KBM-7 (cell line): ENCODE data around the gene PLA2G12B.
"Not testable (repeated sequence)": the region's sequence is repeated elsewhere in the genome, so short reads cannot be mapped to it uniquely, and the experiment has no call there.

ENCODE experiments used
- DNase-seq: peaks from one replicate; pipeline ENCODE4 v3.0.0-alpha.2; 2015
- in situ Hi-C: fragments of 300-500 bp; cut with MboI; formaldehyde crosslinking; loops from 2 replicates; pipeline ENCODE4 v1.14.3; 2020; ENCODE audit warnings: low sequenced_read_pairs, low pct_unique_long_range_greater_than_20kb, mixed read lengths

Gene PLA2G12B, protein sequence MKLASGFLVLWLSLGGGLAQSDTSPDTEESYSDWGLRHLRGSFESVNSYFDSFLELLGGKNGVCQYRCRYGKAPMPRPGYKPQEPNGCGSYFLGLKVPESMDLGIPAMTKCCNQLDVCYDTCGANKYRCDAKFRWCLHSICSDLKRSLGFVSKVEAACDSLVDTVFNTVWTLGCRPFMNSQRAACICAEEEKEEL

DNA sequence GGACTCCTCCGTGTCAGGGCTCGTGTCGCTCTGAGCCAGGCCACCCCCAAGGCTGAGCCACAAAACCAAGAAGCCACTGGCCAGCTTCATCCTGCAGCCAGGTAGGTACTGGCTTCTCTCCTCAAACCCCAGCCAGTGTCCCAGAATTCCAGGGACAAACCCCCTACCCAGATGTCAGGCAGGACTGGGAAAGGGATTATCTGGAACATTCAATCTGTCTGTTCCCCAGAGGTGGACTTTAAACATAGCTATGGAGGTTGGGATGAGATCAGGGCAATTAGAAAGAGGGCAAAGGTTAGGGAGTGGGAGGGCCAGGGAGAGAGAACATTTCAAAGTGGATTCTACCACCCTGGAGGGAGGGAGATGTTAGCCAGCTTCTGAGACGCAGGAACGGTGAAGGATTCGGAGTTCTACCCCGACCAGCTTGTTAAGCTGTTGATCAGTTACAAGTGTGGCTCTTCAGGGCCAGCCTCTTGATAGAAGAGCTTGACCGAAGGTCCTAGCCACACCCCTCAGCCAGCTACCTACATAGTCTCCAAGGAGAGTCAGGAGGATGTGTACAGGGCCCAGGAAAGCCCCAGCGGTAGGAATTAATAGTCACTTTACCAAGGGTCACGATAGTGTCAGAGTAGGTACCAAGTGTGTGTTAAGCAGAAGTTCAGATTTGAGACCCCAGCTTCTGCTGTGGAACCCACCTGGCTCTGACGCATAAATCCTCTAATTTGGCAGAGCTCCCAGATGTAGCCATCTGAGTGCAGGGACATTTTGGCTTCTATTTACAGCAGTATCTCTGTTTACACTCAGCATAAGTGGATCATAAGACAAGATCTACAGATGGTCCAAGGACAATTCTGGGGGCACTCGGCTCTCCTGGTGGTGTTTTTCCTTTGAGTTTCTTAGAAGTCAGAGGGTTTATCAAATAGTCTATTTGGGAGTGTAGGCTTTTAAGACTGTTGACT is at the start of gene PLA2G12B:
TSS of gene PLA2G12B (minus strand) at position 211 of the 959 bp plus-strand sequence. CDS start at position 90, 121 bp downstream.
- no peak for DNase-seq
- in situ Hi-C loops, result no loop called here

DNA sequence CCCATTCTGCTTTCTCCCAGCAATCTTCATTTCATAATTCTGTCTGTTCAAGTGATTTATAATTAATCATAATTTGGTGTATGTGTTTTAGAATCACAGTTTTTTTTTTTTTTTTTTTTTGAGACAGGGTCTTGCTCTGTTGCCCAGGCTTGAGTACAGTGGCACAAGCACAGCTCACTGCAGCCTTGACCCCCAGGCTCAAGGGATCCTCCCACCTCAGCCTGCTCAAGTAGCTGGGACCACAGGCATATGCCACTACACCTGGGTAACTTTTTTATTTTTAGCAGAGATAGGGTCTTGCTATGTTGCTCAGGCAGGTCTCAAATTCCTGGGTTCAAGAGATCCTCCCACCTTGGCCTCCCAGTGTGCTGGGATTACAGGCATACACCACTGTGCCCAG is 49.2 kb upstream of the PLA2G12B start:
- DNase-seq, result no peak
- in situ Hi-C loops, result no loop called here

DNA sequence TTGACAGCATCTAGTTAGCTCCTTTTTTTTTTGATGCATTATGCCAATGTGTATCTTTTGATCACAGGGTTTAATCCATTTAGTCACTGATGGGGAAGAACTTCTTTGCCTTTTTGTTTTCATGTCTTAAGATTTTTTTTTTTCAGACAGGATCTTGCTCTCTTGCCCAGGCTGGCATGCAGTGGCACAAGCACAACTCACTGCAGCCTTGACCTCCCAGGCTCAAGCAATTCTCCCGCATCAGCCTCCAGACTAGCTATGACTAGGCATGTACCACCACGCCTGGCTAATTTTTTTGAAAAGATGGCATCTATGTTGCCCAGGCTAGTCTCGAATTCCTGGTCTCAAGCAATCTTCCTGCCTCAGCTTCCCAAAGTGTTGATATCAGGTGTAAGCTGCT is 46.4 kb upstream of the PLA2G12B start:
- DNase-seq, result no peak
- in situ Hi-C loops, result no loop called here

DNA sequence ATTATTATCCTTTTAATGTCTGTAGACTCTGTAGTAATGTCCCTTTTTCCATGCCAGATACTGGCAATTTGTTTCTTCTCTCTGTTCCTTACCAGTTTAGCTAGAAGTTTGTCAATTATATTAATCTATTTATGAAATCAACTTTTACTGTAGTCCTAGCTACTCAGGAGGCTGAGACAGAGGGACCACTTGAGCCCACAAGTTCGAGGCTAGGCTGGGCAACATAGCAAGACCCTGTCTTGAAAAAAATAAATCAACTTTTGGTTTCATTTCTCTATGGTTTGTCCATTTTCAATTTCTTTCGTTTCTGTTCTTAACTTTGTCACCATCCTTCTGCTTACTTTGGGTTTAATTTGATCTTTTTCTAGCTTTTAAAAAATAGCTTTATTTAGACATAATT is 42.5 kb upstream of the PLA2G12B start:
- in situ Hi-C loops, result no loop called here
- DNase-seq, result no peak

DNA sequence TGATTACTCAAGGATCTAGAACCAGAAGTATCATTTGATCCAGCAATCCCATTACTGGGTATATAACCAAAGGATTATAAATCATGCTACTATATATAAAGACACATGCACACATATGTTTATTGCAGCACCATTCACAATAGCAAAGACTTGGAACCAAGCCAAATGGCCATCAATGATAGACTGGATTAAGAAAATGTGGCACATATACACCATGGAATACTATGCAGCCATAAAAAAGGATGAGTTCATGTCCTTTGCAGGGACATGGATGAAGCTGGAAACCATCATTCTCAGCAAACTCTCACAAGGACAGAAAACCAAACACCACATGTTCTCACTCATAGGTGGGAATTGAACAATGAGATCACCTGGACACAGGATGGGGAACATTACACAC is 40.9 kb upstream of the PLA2G12B start:
- DNase-seq, in situ Hi-C loops: not testable (repeated sequence)

DNA sequence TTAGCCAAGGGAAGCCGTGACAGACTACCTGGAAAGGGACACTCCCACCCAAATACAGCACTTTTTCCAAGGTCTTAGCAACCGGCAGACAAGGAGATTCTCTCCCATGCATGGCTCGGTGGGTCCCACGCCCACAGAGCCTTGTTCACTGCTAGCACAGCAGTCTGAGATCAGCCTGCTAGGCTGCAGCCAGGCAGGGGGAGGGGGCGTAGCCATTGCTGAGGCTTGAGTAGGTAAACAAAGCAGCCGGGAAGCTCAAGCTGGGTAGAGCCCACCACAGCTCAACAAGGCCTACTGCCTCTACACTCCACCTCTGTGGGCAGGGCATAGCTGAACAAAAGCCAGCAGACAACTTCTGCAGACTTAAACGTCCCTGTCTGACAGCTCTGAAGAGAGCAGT is 35.2 kb upstream of the PLA2G12B start:
- DNase-seq, in situ Hi-C loops: not testable (repeated sequence)

DNA sequence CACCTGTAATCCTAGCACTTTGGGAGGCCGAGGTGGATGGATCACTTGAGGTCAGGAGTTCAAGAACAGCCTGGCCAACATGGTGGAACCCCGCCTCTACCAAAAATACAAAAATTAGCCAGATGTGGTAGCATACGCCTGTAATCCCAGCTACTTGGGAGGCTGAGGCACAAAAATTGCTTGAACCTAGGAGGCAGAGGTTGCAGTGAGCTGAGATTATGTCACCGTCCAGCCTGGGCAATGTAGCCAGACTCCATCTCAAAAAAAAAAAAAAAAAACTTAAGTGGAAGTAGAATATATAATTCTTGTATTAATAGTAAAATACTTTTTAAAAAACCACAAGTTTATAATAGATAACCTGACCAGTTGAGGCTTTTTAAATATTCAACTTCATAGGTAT is 30.0 kb upstream of the PLA2G12B start:
- in situ Hi-C loops, DNase-seq: not testable (repeated sequence)

DNA sequence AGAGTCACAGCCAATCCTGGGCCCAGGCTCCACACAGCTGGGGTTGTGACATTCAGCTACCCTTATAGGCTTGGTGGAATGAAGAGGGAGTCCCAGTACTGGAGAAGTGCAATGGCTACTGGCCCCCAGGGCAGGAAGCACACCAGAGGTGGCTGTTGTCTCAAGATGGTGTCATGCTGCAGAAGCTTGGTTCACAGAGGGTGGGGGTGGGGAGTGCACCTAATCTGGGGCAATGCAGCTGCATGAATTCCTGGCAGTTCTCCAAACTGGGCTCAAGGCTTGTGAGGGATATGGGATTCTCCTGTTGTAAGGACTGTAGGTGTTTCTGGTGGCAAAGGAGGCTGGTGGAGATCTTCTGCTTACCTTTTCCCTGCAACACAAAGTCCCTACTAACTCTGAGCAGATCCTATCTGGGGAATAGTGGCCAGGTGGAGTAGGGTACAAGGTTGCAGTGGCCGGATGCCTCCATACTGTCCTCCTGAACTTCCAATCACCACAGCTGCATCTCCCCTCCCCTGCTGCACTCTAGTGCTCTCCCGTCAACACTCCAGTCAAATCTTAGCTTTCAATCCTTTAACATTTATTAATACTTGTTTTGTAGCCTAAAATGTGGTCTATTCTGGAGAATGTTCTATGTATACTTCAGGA is 27.4 kb upstream of the PLA2G12B start:
- in situ Hi-C loops, result no loop called here
- no peak for DNase-seq

DNA sequence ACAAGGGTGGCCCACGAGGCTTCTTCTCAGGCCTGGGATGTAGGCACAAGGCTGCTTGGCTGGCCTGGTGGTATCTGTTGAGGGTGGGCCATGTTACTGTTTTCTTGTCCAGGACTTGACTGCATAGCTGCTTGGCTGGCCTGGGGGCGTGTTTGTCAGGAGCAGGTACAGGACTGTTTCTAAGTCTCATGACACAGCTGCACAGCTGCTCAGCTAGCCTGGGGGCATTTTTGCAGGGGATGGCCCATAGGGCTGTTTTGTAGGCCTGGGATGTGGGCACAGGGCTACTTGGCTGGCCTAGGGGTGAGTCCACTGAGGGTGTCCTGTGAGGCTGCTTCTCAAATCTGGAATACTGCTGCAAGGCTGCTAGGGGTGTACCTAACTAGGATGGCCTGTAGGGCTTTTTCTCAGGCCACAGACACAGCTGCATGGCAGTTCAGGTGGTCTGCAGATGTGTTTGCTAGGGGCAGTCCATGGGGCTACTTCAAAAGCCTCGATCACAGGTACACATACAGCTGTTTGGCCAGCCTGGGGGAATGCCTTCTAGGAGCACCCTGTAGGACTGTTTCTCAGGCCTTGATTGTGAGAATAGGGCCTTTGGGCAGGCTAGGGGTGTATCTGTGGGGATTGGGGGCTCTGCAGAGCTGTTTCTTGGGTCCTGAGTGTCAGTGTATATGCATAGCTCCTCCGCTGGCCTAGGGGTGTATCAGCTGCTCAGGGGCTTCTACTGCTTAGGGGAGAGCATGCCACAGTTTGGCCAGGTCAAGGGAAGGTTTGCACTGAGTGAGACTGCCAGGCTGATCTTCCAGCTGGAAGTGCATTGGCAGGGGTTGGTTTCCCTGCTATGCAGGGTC is 26.6 kb upstream of the PLA2G12B start:
- in situ Hi-C loops, result no loop called here
- no peak for DNase-seq

DNA sequence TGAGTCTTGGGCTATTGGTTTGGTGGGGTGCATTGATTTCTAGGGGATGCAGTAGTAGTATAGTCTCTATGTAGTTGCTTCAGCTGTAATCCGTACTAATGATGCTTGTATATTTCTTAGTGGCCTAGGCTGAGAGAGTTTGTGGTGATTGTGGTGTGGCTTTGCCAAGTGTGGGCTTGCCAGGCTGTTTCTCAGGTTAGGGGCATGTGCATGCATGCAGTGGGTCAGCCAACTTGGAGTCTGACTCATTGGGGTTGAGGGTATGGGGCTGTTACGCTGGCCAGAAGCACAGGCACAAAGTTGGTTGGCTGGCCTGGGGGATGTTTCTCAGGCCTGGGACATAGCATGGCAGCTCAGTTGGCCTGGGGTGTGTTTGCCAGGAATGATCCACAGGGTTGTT is 25.7 kb upstream of the PLA2G12B start:
- no peak for DNase-seq
- in situ Hi-C loops, result no loop called here

DNA sequence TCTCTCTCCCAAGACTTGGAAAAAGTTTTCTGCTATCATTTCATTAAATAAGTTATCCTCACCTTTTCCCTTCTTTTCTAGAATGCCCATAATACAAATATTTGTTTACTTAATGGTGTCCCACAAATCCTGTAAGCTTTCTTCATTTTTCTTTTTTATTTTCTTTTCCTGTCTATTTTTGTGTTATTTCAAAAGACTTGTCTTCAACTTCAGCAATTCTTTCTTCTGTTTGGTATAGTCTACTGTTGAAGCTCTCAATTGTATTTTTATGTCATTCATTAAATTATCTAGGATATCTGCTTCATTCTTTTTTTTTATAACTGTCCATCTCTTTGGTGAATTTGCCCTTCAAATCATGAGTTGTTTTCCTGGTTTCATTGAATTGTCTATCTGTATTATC is 25.1 kb upstream of the PLA2G12B start:
- no peak for DNase-seq
- in situ Hi-C loops, result no loop called here

DNA sequence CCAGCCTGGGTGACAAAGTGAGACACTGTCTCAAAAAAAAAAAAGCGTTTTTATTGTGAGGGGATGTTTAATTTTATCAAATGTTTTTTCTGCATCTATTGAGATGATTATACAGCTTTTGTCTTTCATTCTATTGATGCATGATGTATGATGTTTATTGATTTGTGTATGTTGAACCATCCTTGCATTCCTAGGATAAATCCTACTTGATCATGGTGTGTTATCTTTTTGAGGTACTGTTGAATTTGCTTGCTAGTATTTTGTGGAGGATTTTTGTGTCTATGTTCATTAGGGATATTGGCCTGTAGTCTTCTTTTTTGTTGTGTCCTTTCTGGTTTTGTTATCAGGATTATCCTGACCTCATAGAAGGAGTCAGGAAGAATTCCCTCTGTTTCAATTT is 22.3 kb upstream of the PLA2G12B start:
- in situ Hi-C loops, result no loop called here
- DNase-seq, result no peak

DNA sequence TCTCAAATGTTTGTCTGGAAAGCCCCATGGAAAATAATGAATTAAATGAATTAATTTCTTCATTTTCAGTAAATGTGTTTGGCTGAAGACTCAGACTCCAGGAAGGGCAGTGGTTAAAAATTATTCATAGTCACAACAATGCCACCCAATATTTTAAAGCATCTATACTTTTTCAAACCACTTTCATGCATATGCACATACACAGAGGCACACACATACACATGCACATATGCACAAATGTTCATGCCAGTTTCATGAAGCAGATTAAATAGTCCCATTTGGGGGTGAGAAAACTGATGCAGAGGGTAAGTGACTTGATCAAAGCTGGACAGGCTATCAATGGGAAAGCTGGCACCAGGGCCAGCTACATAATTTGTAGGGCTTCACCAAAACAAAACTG is 1.4 kb upstream of the PLA2G12B start:
- in situ Hi-C loops, result no loop called here
- DNase-seq, result no peak

DNA sequence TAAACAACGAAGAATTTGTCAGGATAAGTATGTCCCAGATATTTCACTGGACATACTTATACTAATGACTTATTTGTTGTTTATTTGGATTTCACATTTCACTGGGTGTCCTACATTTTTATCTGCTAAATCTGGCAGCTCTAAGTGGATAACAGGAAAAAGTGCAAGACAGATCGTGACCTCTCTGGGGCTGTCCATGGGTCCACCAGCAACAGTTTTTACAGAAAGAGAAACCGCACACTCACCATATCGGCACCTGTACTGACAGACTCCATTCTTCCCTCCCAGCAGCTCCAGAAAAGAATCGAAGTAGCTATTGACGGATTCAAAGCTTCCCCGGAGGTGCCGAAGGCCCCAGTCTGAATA is 393 bp downstream of the PLA2G12B start:
- DNase-seq, result no peak
- in situ Hi-C loops, result no loop called here

DNA sequence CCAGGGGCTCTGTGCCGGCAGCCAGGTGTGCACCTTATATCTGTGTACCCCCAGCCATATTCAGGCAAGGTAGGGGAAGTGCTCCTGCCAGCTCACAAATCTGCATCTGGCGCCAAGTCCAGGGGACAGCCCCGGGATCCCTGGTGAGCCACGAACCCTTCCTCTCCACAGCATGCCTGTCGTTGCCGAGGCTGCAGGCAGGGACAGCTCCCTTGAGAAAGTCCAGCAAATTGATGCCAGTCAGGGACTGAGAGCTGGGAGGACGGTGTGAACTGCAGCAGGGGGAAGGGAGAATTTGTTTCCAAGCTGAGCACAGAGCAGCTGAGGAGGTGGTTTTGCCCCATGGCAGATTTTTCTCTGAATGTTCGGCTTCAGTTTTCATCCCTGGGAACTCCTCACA is 919 bp downstream of the PLA2G12B start:
- in situ Hi-C loops, result no loop called here
- no peak for DNase-seq

DNA sequence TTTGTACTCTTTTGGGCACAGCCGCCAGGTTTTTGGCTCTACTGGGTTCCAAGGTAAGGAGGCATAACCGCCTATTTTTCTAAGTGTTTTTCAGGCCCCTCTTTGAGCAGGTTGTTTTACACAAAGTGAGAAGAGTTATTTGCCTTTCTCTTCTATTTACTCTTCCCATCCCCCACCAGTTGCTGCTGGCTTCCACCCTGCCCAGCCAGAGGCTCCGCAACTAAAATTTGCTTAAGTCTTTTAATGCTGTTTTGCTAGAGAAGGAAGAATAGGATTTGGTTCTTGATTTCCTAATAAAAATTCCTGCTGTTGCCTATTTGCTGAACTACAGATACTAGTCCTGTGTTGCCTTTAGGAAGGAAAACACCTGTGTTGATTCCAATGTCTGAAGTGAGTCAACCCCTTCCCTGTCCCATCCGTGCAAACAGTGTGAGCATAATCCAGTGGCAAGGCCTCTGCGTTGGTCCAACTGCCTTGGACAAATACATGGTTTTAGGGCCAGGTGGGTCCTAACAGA is 1.9 kb downstream of the PLA2G12B start:
- no peak for DNase-seq
- in situ Hi-C loops, result no loop called here

DNA sequence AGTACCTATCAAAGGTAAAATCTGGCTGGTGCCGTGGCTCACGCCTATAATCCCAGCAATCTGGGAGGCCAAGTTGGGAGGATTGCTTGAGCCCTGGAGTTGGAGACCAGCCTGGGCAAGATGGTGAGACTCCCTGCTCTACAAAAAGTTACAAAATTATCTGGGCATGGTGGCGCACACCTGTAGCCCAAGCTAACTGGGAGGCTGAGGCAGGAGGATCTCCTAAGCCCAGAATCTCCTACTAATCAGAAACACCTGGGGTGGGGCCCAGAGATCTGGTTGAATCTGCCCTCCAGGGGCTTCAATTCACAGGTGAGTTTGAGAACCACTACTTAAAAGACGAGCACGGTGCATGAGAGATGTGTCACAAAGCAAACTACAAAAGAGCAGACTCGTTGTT is 2.4 kb downstream of the PLA2G12B start:
- in situ Hi-C loops, result no loop called here
- DNase-seq, result no peak

DNA sequence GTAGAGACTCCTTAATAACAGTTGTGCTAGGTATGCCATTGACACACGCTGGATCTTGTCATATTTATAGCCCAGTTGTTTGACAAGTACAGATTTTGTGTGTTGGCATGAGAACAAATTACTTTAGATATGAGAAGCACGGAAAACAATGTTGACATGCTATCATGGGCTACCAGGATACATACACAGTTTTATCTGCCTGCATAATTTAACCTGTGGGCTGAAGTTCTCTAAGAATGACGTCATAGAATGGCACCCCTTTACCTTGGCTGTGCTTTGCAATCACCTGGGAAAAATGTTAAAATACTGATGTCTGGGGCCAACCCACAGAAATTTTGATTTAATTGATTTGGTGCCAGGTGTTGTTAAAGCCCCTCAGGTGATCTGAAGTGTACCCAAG is 2.8 kb downstream of the PLA2G12B start:
- DNase-seq, result no peak
- in situ Hi-C loops, result no loop called here

DNA sequence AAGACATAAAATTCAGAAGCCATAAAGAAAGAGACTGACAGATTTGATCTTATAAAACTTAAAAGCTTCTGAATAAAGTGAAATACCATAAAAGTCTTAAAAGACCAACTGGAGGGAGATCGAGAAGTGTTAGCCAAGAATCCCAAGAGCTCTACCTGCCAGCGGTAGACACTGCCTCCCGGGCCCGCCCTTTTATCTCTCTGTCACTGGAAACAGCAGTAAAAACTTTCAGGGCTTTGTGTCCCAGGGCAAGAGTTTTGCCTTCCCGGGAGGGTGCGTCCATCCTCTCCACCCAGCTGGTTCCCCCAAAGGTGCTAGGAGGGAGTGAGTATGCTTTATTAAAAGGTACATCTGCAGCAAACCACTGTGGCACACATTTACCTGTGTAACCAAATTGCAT is 5.8 kb downstream of the PLA2G12B start:
- DNase-seq, result no peak
- in situ Hi-C loops, result no loop called here
